ENCODE results near the gene MYO5A.
"Not testable (repeated sequence)": the region's sequence is repeated elsewhere in the genome, so short reads cannot be mapped to it uniquely, and the experiment has no call there.

The MYO5A gene

GRCh38 chr15:52528564-52529340 lies at the start of gene MYO5A:
Gene MYO5A, minus strand, starts transcription at chr15:52528880. Its CDS starts 74 bp downstream, at chr15:52528806.
- peak; percentile 59 to 69 for DNase-seq (ENCODE audit: low read depth in 1 of 2, low spot score in 1 of 2)

DNA sequence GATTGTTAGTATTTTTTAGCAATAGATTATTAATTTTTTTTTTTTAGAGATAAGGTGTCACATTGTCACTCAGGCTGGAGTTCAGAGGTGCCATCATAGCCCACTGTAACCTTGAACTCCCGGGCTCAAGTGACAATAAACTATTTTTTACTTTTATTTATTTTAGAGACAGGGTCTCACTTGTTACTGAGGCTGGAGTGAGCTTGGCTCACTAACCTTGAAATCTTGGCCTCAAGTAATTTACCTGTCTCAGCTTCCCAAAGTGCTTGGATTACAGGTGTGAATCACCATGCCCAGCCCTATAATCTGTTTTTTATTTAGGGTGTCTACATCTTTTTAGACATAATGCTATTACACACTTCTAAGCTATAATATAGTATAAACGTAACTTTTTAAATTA lies 48.0 kb upstream of the MYO5A start:
- DNase-seq (ENCODE audit: low read depth in 1 of 2, low spot score in 1 of 2) = no peak

- not testable (repeated sequence) for DNase-seq (ENCODE audit: low read depth in 1 of 2, low spot score in 1 of 2)
Measured at GRCh38 chr15:52575573-52575972, 46.9 kb upstream of the MYO5A start.

GRCh38 chr15:52575072-52575471 lies 46.4 kb upstream of the MYO5A start:
- DNase-seq (ENCODE audit: low read depth in 1 of 2, low spot score in 1 of 2) = no peak

DNA sequence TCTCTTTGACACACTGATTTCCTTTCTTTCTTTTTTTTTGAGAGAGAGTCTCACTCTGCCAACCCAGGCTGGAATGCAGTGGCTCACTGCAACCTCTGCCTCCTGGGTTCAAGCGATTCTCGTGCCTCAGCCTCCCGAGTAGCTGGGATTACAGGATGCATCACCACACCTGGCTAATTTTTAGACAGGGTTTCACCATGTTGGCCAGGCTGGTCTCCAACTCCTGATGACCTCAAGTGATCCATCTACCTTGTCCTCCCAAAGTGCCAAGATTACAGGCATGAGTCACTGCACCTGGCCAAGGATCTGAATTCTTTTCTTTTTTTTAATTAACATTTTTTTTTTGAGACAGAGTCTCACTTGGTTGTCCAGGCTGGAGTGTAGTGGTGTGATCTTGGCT lies 45.9 kb upstream of the MYO5A start:
- not testable (repeated sequence) for DNase-seq (ENCODE audit: low read depth in 1 of 2, low spot score in 1 of 2)

DNA sequence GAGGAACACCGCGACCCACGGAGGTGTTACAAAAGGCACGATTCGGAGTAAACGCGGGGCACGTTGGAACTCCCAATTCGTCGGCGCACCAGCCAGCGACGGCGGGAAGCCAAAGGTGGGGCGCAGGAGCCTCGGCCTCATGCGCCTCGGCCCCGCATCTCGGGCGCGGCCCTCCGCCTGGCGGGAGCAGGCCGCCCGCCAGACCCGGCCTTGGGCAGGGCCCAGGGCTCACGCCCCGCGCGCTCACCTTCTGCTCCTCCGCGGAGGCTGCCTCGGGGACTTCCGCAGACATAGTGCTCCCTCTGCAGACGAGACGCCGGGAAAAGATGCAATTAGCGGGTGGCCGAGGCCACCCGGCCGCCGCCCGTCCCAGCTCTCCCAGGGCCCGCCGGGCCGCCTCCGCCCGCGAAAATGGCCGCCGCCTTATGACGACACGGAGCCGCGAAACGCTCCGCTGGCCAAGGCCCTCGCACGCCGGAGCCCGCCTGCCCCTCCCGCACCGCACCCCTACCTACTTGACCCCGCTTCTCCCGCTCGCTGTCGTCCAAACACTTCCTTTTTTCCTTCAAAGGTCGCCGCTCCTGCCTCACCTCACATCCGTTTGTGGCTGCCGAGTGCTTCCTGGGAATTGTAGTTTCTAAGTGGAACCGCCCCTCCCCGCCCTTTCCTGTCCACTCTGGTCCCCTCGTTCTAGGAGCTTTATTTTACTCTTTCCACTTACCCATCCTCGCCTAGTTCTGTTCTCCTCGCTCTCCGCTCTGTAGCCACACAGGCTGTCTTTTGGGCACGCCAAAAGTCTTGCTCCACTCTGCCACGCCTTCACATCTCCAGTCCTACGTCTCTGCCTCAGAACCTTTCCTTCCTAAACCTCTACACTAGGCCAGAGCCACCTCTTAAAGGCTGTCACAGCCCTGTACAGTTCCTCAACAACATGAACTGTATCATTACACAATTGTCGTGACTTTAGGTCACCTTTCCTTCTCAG lies 40.2 kb upstream of the MYO5A start, which contains the start of gene ARPP19:
Gene ARPP19 (minus strand): TSS at position 430 of the 985 bp plus-strand sequence. CDS start 138 bp downstream, at position 292.
- DNase-seq (ENCODE audit: low read depth in 1 of 2, low spot score in 1 of 2) = peak; percentile 42 to 57

DNA sequence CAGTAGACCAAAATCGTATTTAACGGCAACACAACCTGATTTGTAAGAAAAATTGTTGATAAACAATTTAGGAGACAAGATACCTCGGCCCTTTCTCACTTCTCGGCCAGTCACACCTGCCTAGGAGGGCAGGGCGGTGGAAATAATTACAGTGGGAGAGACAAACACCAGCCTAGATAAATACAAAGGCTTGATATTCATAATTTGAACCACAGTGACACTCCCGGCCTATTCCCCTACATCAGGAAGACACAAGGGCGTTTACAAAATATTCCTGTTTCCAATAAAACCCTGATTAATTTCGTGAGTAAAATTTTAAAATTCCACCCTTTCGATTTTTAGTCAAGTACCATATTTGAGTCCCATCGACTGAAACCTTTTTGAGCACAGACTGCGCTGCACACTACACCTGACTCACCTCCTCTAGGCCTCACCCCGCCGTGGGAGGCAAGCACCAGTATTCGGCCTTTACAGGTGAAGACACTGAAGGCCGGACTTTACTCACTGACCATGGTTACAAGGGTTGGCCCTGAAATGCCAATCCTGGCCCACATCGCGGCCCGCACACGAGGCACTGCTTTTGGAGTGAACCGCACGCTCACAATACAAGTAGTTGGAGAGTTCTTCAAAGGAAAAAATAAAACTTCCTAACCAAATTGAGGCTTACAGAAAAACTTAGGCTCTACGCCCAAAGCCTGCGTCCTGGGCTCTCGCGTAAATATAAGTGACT lies 39.4 kb upstream of the MYO5A start:
- DNase-seq (ENCODE audit: low read depth in 1 of 2, low spot score in 1 of 2) = peak; percentile 8 to 24

DNA sequence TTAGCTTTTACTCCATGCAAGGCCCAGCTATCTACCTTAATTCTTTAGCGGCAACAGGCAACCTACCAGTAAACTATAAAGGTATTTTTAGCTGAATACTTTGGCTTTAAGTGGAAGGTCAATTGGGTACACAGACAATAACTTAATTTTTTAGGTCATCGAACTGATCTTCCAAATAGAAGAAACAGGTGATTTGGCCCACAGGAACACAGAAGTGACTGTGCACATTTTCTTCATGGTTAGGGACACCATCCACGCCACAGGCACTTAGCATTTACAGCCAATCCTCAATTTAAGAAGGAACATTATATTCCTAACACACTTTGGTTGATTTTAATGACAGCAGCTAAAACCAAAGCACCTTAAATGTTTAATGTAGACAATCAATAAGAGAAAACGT lies 38.2 kb upstream of the MYO5A start:
- DNase-seq (ENCODE audit: low read depth in 1 of 2, low spot score in 1 of 2) = no peak

GRCh38 chr15:52565417-52566358 lies 37.0 kb upstream of the MYO5A start:
- DNase-seq (ENCODE audit: low read depth in 1 of 2, low spot score in 1 of 2) = not testable (repeated sequence)

DNA sequence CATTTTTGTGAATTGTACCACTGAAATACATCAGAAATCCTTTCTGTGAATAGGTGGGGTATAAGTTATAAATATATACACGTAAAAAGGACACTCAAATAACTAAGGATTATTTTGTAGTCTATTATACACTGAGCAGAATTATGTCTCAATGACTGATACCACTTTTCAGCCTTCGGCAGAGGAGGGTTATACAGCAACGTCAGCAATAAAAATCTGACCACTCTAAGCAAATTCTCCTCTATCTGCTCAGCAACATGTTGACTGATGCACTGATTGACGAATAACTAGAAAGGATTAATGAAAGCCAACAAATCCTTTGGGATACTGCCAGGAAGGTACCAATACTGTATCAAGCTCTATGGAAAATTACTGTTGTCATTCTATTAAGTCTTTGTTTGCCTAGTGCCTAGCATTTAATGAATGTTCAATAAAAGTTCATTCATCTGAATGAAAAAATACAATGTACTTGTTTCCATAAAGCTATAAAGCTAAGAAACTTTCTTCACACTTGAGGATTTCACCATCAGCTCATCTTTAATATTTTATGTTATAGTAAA lies 34.9 kb upstream of the MYO5A start:
- DNase-seq (ENCODE audit: low read depth in 1 of 2, low spot score in 1 of 2) = no peak

- peak in 1 of 2 donors; percentile 18 for DNase-seq (ENCODE audit: low read depth in 1 of 2, low spot score in 1 of 2)
Measured at GRCh38 chr15:52559575-52559974, 30.9 kb upstream of the MYO5A start.

GRCh38 chr15:52559022-52559421 lies 30.3 kb upstream of the MYO5A start:
- DNase-seq (ENCODE audit: low read depth in 1 of 2, low spot score in 1 of 2) = no peak

DNA sequence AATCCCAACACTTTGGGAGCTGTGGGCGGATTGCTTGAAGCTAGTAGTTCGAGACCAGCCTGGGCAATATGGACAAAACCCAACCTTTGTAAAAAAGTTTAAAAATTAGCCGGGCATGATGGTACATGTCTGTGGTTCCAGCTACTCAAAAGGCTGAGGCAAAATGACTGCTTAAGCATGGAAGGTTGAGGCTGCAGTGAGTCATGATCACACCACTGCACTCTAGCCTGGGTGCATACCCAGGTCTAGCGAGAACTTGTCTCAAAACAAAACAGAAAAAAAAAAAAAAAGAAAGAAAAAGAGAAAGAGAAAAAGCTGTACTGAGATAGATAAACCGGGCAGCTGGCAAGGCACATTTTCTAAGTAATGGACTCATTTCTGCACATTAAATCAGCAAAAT lies 29.5 kb upstream of the MYO5A start:
- DNase-seq (ENCODE audit: low read depth in 1 of 2, low spot score in 1 of 2) = peak in 1 of 2 donors; percentile 12

DNA sequence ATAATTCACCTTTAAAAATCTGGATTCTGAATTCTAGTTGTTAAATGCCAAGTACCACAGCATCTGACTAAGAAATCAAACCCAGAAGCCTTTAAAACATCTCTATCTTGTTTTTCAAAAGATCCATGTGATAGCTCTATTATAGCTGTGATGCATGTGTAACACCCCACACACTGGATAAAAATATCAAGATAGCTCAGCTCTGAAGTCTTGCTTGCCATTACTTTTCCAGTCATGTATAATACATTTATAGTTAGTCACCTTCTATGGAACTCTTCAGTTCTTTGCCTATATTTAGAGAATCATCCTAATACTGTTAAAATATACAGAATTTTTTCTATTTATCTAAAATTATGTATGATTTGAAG lies 28.6 kb upstream of the MYO5A start:
- DNase-seq (ENCODE audit: low read depth in 1 of 2, low spot score in 1 of 2) = no peak

DNA sequence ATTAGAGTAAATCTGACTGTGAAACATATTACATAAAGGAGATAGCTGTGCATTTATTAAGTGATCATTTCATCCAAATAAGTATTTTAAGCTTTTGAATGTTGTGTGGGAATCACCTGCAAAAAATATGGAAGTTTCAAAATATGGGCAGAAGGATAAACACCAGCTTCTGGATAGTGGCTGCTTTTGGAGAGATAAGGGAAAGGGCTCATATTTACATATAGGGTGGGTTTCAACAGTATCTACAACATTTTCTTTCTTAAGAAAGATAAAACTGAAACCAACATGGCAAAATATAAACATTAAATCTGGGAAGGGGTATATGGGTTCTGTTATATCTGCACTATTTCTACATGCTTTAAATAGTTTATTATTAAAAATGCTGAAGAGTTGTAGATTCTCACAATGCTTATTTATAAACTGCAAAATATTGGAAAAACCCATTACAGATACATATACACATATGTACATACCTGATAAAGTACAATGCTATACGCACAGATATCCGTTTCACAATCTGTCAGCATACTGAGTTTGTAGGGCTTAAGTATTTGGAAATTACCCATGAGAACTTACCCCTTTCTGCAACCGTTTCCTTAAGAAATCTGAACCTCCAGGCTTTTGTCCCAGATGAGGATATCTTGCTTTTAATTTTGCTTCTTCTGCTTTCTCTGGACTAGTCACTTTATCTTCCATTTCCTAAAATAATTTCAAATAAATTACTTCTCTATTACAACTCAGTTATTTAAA lies 28.0 kb upstream of the MYO5A start:
- no peak for DNase-seq (ENCODE audit: low read depth in 1 of 2, low spot score in 1 of 2)

- no peak for DNase-seq (ENCODE audit: low read depth in 1 of 2, low spot score in 1 of 2)
Measured at GRCh38 chr15:52552303-52552702, 23.6 kb upstream of the MYO5A start.

DNA sequence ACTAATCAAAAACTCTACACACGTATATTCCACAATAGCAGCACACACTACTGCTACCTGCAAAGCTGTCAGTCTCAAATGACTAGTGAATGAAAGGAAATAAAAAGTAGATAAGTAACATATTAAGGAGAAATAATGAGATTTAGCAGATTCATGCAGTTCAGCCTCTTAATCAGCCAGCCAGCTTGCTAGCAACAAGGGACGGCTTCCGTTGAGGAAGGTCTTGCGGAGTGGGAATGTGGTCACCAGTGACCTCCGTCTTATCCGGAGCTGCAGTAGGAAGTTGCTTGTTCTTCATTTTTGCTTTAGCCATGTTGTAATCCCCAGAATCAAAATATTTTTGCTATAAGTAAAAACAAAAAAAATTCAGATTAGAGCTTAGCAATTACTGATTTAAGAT lies 23.1 kb upstream of the MYO5A start:
- no peak for DNase-seq (ENCODE audit: low read depth in 1 of 2, low spot score in 1 of 2)

GRCh38 chr15:52551186-52551585 lies 22.5 kb upstream of the MYO5A start:
- DNase-seq (ENCODE audit: low read depth in 1 of 2, low spot score in 1 of 2) = not testable (repeated sequence)

Data from stimulated activated CD4-positive, alpha-beta T cell treated with anti-CD3 and anti-CD28 coated beads, Interleukin-15, amount 100 ng/mL, for 1 hour (primary cell).